ENCODE data around the gene SLC5A2. TPM values are rescaled to one million over a fixed set of nuclear protein-coding genes. Genes with fewer than 3 reads are reported as not detected.

The SLC5A2 gene
- total and polyA plus RNA-seq, 2 of the 13 experiments (the other 11 are each of a cell fraction or from before 2014, with no cell fraction given): 0.24 to 0.97 TPM

GRCh38 chr16:31461201-31461920, 21.6 kb upstream of the SLC5A2 start:
- intact Hi-C loops (cut with micrococcal nuclease; ENCODE audit: unreplicated experiment) (no loop called here), in situ Hi-C loops (cut with HindIII; ENCODE audit: extremely low pct_ligation_motif_present, low pct_unique_long_range_greater_than_20kb) (no loop called here)
- peaks cover 30% of the 10 kb centered on the region for H4K20me1 ChIP-seq (ENCODE audit: insufficient read depth, low read length)
- ChIA-PET POLR2A (interaction anchor here (1.0 to 8.3 kb wide), 7 partner anchors 10 to 343 kb away, joined by 3 to 110 read pairs (median 8); partner anchors contain the start of genes FUS and RUSF1), CTCF (ENCODE audit: low intra/inter-chr PET ratio, low total read pairs) (no interaction called here)
- no peak overlapping the region for H3K9ac ChIP-seq (ENCODE audit: insufficient read depth, low read depth, low read length)
- no peak overlapping the region for H2AFZ ChIP-seq (ENCODE audit: low read length)
- DNase-seq (ENCODE audit: low spot score): no peak
- ATAC-seq: no peak
- 92% methylated on average over 10 of the region's 10 CpGs for WGBS (ENCODE audit: low lambda C conversion rate)
- H3K79me2 ChIP-seq (ENCODE audit: insufficient read depth, low read length): peaks cover 35% of the 10 kb centered on the region
- no TSS peak for BruUV-seq (replicated peaks)
- no peak overlapping the region for H3K4me2 ChIP-seq (ENCODE audit: low read depth, low read length)
- H3K27me3 ChIP-seq (ENCODE audit: control insufficient read depth in 1 of 2, insufficient read depth in 2 of 2, low read length in 2 of 2): no peaks in the 10 kb centered on the region; a peak in 1 of 5 replicates
- H3K9me3 ChIP-seq (ENCODE audit: low read length): no peaks in the 10 kb centered on the region
- H3K4me1 ChIP-seq (ENCODE audit: insufficient read depth, low read length): peaks cover 28% of the 10 kb centered on the region
- no peak for FAIRE-seq
- TF ChIP-seq JDP2 (CRISPR knock-in tag; IDR thresholded peaks at IDR 0.05; ENCODE audit: borderline replicate concordance): no peak
- TF ChIP-seq TGIF2 (CRISPR knock-in tag; IDR thresholded peaks at IDR 0.05): no peak
- no peak for TF ChIP-seq ARNT2 (CRISPR knock-in tag; IDR thresholded peaks at IDR 0.05; ENCODE audit: low read depth)
- TF ChIP-seq TRAFD1 (CRISPR knock-in tag; IDR thresholded peaks at IDR 0.05; ENCODE audit: borderline replicate concordance): no peak
- no peak for TF ChIP-seq ZNF512B (CRISPR knock-in tag; IDR thresholded peaks at IDR 0.05; ENCODE audit: borderline replicate concordance)
- TF ChIP-seq ZBTB7B (CRISPR knock-in tag; IDR thresholded peaks at IDR 0.05): no peak
- no peak overlapping the region for H3K27ac ChIP-seq (ENCODE audit: extremely low read length, insufficient read depth, low read length)
- no peak overlapping the region for H3K4me3 ChIP-seq (replicated peaks in 1 of 3; ENCODE audit: insufficient read depth in 1 of 3, low read depth in 2 of 3, low read length in 3 of 3)
- H3K36me3 ChIP-seq (replicated peaks in 1 of 2; ENCODE audit: control insufficient read depth in 1 of 2, insufficient read depth in 2 of 2, low read length in 2 of 2): peaks cover 33 to 45% of the 10 kb centered on the region in 2 experiments
